H1 (cell line): ENCODE results near the gene MYLK. TPM values are rescaled to one million over a fixed set of nuclear protein-coding genes. Genes with fewer than 3 reads are reported as not detected.

ENCODE experiments used
- BRCA1 ChIP-seq: IDR thresholded peaks from 2 replicates; pipeline ENCODE4 v1.6.1; 2012; ENCODE audit warnings: low read depth, low read length, improper control_type of control experiment
- CHD7 ChIP-seq: fragments of 300-600 bp; sonication (generic); IDR thresholded peaks from 2 replicates; pipeline ENCODE4 v1.7.1; 2012; ENCODE audit warnings: low read length, moderate library complexity, mild to moderate bottlenecking, inconsistent platforms; ENCODE audit not compliant: insufficient replicate concordance
- KDM4A ChIP-seq: IDR thresholded peaks from one replicate; pipeline ENCODE4 v1.7.1; 2012; ENCODE audit warnings: low read depth, mild to moderate bottlenecking, moderate library complexity, low read length, inconsistent platforms; ENCODE audit not compliant: severe bottlenecking
- RAD21 ChIP-seq, 2 experiments: IDR thresholded peaks in 1 of 2; conservative IDR thresholded peaks in 1 of 2; 2 replicates each; pipeline ENCODE4 v1.6.1; 2011; ENCODE audit warnings: low read depth in 2 of 2, low read length in 2 of 2, improper control_type of control experiment in 1 of 2, inconsistent platforms in 1 of 2, mild to moderate bottlenecking in 1 of 2, moderate library complexity in 1 of 2
- polyA plus RNA-seq, 7 experiments: library from polyadenylated mRNA; depleted of rRNA in 3 of 7; stranded (reverse) in 5 of 7; unstranded in 2 of 7; fragments of >200 nt in 5 of 7; fragments of 200-250 nt in 2 of 7; gene quantifications; 1 replicate in 5 of 7; 2 replicates in 1 of 7; 4 replicates in 1 of 7; pipeline versions ENCODE4 v1.2.1 to v1.2.3, GENCODE V29; 2011 to 2013; ENCODE audit warnings: missing spikeins in 2 of 7, mixed read lengths in 2 of 7
- total RNA-seq: library from RNA; stranded (reverse); fragmentation: NEBNext Ultra II Directional; extraction: Animal tissue kit (Norgen Biotek cat#: 25700); gene quantifications from 2 replicates; pipeline ENCODE4 v1.2.1, GENCODE V29; 2021

Gene MYLK
- total and polyA plus RNA-seq, 2 of the 8 experiments (the other 6 are each of a cell fraction or from before 2014, with no cell fraction given) = 11.6 to 21.3 TPM

GRCh38 chr3:123853686-123854372, 30.3 kb downstream of the MYLK start (continued):
- TF ChIP-seq CHD7 (no peak), RAD21 (IDR thresholded peaks at IDR 0.05 in 1 of 2, conservative IDR thresholded peaks at IDR 0.05 in 1 of 2; ENCODE audit: low read depth in 2 of 2, low read length in 2 of 2) (no peak), BRCA1 (no peak), KDM4A (no peak)
